ENCODE measurements around the gene CETN2. TPM values are rescaled to one million over a fixed set of nuclear protein-coding genes. Genes with fewer than 3 reads are reported as not detected.

Gene CETN2
- total RNA-seq, 1 experiment from 2014 or later, result 24.6 TPM

DNA sequence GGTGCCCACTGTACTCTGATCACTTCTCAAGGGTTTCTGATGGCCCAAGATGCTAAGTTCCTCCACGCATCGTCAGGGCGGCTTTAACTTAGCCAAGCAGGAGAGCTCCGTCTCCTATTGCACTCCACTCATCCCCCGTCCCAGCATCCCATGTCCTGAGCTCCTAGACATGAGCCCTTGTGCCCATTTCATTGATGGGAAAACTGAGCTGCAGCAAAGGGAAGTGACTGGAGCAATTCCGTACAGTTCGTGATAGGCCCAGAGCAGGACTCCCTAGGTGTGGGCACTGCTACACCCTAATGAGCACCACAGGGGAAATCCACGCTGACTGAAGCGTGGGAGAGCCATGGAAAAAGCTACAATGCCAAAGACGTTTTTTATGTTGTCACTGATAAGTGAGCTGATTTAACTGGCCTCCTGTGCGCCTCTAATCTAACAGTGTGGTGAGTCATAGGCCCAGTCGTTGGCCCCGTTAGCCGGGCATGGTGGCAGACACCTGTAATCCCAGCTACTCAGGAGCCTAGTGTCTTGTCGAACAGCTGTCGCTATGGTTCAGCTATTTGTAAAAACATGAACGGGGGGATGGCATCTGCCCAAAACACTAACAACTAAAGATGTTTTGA lies 15.2 kb upstream of the CETN2 start:
- no peak overlapping the region for H2BK12ac ChIP-seq (ENCODE audit: insufficient read length, low read depth, low read length)
- H4K8ac ChIP-seq (replicated peaks; ENCODE audit: insufficient read length, low read depth, low read length), result no peak overlapping the region
- H3K9me3 ChIP-seq (ENCODE audit: control insufficient read depth, low read depth, low read length), result peaks cover 53% of the 10 kb centered on the region
- H3K27ac ChIP-seq (ENCODE audit: insufficient read length, low read depth, low read length), result no peak overlapping the region
- no peak overlapping the region for H4K91ac ChIP-seq (ENCODE audit: insufficient read length, low read depth, low read length)
- DNase-seq, result no peak
- H3K27me3 Mint-ChIP-seq (ENCODE audit: low read depth), result no peaks in the 10 kb centered on the region
- H2BK20ac ChIP-seq (ENCODE audit: low read depth, low read length, poor library complexity, severe bottlenecking), result no peak overlapping the region
- H3K23me2 ChIP-seq (ENCODE audit: insufficient read length, low read depth, low read length, poor library complexity, severe bottlenecking), result no peaks in the 10 kb centered on the region
- no peak overlapping the region for H3K14ac ChIP-seq (ENCODE audit: insufficient read depth, low read length)
- H4K20me1 ChIP-seq (ENCODE audit: control insufficient read depth, insufficient read depth, insufficient read length), result no peaks in the 10 kb centered on the region
- no peaks in the 10 kb centered on the region for H3K4me1 ChIP-seq (ENCODE audit: insufficient read depth, low read length)
- no peak overlapping the region for H3K9ac ChIP-seq (ENCODE audit: extremely low read depth, insufficient read length, low read length)
- no peaks in the 10 kb centered on the region for H3K27me3 ChIP-seq (ENCODE audit: insufficient read depth, low read length)
- H2BK15ac ChIP-seq (ENCODE audit: low read depth, low read length), result no peak overlapping the region
- TF ChIP-seq, protein P1, sequence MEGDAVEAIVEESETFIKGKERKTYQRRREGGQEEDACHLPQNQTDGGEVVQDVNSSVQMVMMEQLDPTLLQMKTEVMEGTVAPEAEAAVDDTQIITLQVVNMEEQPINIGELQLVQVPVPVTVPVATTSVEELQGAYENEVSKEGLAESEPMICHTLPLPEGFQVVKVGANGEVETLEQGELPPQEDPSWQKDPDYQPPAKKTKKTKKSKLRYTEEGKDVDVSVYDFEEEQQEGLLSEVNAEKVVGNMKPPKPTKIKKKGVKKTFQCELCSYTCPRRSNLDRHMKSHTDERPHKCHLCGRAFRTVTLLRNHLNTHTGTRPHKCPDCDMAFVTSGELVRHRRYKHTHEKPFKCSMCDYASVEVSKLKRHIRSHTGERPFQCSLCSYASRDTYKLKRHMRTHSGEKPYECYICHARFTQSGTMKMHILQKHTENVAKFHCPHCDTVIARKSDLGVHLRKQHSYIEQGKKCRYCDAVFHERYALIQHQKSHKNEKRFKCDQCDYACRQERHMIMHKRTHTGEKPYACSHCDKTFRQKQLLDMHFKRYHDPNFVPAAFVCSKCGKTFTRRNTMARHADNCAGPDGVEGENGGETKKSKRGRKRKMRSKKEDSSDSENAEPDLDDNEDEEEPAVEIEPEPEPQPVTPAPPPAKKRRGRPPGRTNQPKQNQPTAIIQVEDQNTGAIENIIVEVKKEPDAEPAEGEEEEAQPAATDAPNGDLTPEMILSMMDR (conservative IDR thresholded peaks at IDR 0.05), result no peak
- H3K9me3 Mint-ChIP-seq, result peaks cover 65 to 66% of the 10 kb centered on the region in 2 experiments
- no peak overlapping the region for H3K27ac Mint-ChIP-seq
- H3K18ac ChIP-seq (ENCODE audit: insufficient read length, low read depth, low read length), result no peak overlapping the region
- H4K5ac ChIP-seq (ENCODE audit: insufficient read length, low read depth, low read length), result no peak overlapping the region
- no peaks in the 10 kb centered on the region for H3K79me1 ChIP-seq (ENCODE audit: insufficient read depth, low read depth, low read length, poor library complexity, severe bottlenecking)
- H2BK120ac ChIP-seq (ENCODE audit: low read depth, low read length, poor library complexity, severe bottlenecking), result no peak overlapping the region
- no peak overlapping the region for H2AK5ac ChIP-seq (ENCODE audit: insufficient read length, low read length)
- H2BK5ac ChIP-seq (ENCODE audit: insufficient read length, low read length), result no peak overlapping the region
- WGBS (ENCODE audit: extremely low coverage, insufficient read length, low lambda C conversion rate), result no CpG with 5 or more reads among the region's 17 CpGs
- no peak overlapping the region for H2AFZ ChIP-seq (ENCODE audit: low read length)
- no peak overlapping the region for H3K4me3 Mint-ChIP-seq
- H3K36me3 Mint-ChIP-seq (ENCODE audit: insufficient read depth in 1 of 3, low read depth in 3 of 3), result peaks cover 14 to 54% (median 24%) of the 10 kb centered on the region in 3 experiments
- H3K4me1 Mint-ChIP-seq, result peaks cover 2% of the 10 kb centered on the region in 2 experiments; a peak in 1 of 4 replicates
- H3K4me2 ChIP-seq (ENCODE audit: insufficient read depth, insufficient read length, low read length), result no peak overlapping the region
- peaks cover 6% of the 10 kb centered on the region; the same call in 1 of the 2 replicates for H3K79me2 ChIP-seq (ENCODE audit: insufficient read depth, low read length)
- no peak overlapping the region for H3T11ph ChIP-seq (ENCODE audit: low read length)
- H3K4ac ChIP-seq (ENCODE audit: low read depth, low read length), result no peak overlapping the region
- no peak overlapping the region for H3K56ac ChIP-seq (ENCODE audit: insufficient read length, low read depth, low read length)
- H3K23ac ChIP-seq (ENCODE audit: insufficient read length, low read depth, low read length), result no peak overlapping the region
